A673 (cell line): ENCODE measurements around the gene GDE1.

ENCODE experiments used
- EZH2 ChIP-seq: fragments of 200-600 bp; sonication (generic); IDR thresholded peaks from 2 replicates; pipeline ENCODE4 v1.6.1; 2017; ENCODE audit warnings: borderline replicate concordance, low read depth, mild to moderate bottlenecking, mixed read lengths, antibody characterized with exemption, low read length; ENCODE audit not compliant: poor library complexity, severe bottlenecking
- TF ChIP-seq, protein P1 (sequence below): fragments of 300-800, 200-600 bp; sonication (generic); conservative IDR thresholded peaks from 2 replicates; pipeline ENCODE4 v1.5.1; 2017; ENCODE audit warnings: low read depth, mild to moderate bottlenecking, antibody characterized with exemption, low read length, moderate library complexity, mixed read lengths

DNA sequence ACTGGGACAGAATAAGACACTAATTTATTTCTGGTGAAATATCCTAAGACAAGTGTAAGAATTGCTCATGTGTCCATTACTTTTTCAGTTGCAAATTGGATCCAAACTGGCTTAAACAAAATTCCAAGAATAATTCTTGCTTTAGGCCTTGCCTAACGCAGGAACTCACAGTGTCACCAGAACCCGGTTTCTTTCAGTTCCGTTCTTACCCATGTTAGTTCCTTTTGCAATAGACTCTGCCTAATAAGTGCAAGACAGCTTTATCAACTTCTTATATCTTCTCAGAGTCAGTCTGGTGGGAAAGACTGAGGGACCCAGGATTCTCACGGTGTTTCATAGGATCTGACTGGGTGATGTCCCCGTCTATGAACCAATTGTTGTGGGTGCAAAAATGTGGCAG, 24.7 kb downstream of the GDE1 start:
- TF ChIP-seq EZH2: no peak
- TF ChIP-seq, protein P1, sequence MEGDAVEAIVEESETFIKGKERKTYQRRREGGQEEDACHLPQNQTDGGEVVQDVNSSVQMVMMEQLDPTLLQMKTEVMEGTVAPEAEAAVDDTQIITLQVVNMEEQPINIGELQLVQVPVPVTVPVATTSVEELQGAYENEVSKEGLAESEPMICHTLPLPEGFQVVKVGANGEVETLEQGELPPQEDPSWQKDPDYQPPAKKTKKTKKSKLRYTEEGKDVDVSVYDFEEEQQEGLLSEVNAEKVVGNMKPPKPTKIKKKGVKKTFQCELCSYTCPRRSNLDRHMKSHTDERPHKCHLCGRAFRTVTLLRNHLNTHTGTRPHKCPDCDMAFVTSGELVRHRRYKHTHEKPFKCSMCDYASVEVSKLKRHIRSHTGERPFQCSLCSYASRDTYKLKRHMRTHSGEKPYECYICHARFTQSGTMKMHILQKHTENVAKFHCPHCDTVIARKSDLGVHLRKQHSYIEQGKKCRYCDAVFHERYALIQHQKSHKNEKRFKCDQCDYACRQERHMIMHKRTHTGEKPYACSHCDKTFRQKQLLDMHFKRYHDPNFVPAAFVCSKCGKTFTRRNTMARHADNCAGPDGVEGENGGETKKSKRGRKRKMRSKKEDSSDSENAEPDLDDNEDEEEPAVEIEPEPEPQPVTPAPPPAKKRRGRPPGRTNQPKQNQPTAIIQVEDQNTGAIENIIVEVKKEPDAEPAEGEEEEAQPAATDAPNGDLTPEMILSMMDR: no peak
